Uterus (tissue), 2 donors: ENCODE data around the gene EPB41.

ENCODE experiments used
- CTCF ChIP-seq, 4 experiments: fragments of 200-600 bp in 2 of 4; fragments of 450-650 bp in 2 of 4; sonication (generic) in 2 of 4; IDR thresholded peaks; one replicate each; pipeline ENCODE4 v1.5.1; 2016 to 2019; ENCODE audit warnings: antibody characterized with exemption in 4 of 4, mild to moderate bottlenecking in 2 of 4, moderate library complexity in 1 of 4
- POLR2A ChIP-seq, 2 donors: fragments of 450-650 bp; IDR thresholded peaks; one replicate each; pipeline ENCODE4 v1.6.1; 2016; ENCODE audit warnings: antibody characterized with exemption in 2 of 2, mild to moderate bottlenecking in 1 of 2, moderate library complexity in 1 of 2

GRCh38 chr1:28878796-28879195 is 35.6 kb upstream of the EPB41 start:
- TF ChIP-seq CTCF (IDR thresholded peaks at IDR 0.05) (no peak), POLR2A (IDR thresholded peaks at IDR 0.05) (no peak)
